ENCODE results near the gene ARSG.
"Not testable (repeated sequence)": the region's sequence is repeated elsewhere in the genome, so short reads cannot be mapped to it uniquely, and the experiment has no call there.

The ARSG gene

GRCh38 chr17:68302066-68302564 lies 10.8 kb downstream of the ARSG start:
- no peak for DNase-seq (ENCODE audit: low read depth)
- TF ChIP-seq CTCF (conservative IDR thresholded peaks at IDR 0.05; ENCODE audit: low read length): no peak

GRCh38 chr17:68302666-68303065 lies 11.4 kb downstream of the ARSG start:
- TF ChIP-seq CTCF (conservative IDR thresholded peaks at IDR 0.05; ENCODE audit: low read length): no peak
- no peak overlapping the region for H3K4me3 ChIP-seq (ENCODE audit: low read length)
- no peak for DNase-seq (ENCODE audit: low read depth)

More at GRCh38 chr17:68302066-68302564, 10.8 kb downstream of the ARSG start:
- H3K4me3 ChIP-seq (ENCODE audit: low read length): no peak overlapping the region

- DNase-seq (ENCODE audit: low read depth): no peak
- TF ChIP-seq CTCF (conservative IDR thresholded peaks at IDR 0.05; ENCODE audit: low read length): no peak
- no peak overlapping the region for H3K4me3 ChIP-seq (ENCODE audit: low read length)
Measured at GRCh38 chr17:68304706-68305105, 13.4 kb downstream of the ARSG start.

GRCh38 chr17:68305142-68305541 lies 13.8 kb downstream of the ARSG start:
- DNase-seq (ENCODE audit: low read depth): no peak
- no peak overlapping the region for H3K4me3 ChIP-seq (ENCODE audit: low read length)
- no peak for TF ChIP-seq CTCF (conservative IDR thresholded peaks at IDR 0.05; ENCODE audit: low read length)

GRCh38 chr17:68306819-68307218 lies 15.5 kb downstream of the ARSG start:
- no peak for DNase-seq (ENCODE audit: low read depth)
- TF ChIP-seq CTCF (conservative IDR thresholded peaks at IDR 0.05; ENCODE audit: low read length): no peak
- no peak overlapping the region for H3K4me3 ChIP-seq (ENCODE audit: low read length)

- H3K4me3 ChIP-seq (ENCODE audit: low read length): no peak overlapping the region
- no peak for TF ChIP-seq CTCF (conservative IDR thresholded peaks at IDR 0.05; ENCODE audit: low read length)
- DNase-seq (ENCODE audit: low read depth): no peak
Measured at GRCh38 chr17:68307443-68307842, 16.1 kb downstream of the ARSG start.

- not testable (repeated sequence) for DNase-seq (ENCODE audit: low read depth); H3K4me3 ChIP-seq (ENCODE audit: low read length)
Measured at GRCh38 chr17:68308486-68308885, 17.2 kb downstream of the ARSG start.

GRCh38 chr17:68309066-68309670 lies 17.9 kb downstream of the ARSG start:
- H3K4me3 ChIP-seq (ENCODE audit: low read length); DNase-seq (ENCODE audit: low read depth): not testable (repeated sequence)

Measured in AG10803 (cell line).